ENCODE measurements around the gene CARMIL1. TPM values are rescaled to one million over a fixed set of nuclear protein-coding genes. Genes with fewer than 3 reads are reported as not detected.
"Not testable (repeated sequence)": the region's sequence is repeated elsewhere in the genome, so short reads cannot be mapped to it uniquely, and the experiment has no call there.

Gene CARMIL1
- total RNA-seq, 1 donor from 2014 or later: 37.6 TPM

DNA sequence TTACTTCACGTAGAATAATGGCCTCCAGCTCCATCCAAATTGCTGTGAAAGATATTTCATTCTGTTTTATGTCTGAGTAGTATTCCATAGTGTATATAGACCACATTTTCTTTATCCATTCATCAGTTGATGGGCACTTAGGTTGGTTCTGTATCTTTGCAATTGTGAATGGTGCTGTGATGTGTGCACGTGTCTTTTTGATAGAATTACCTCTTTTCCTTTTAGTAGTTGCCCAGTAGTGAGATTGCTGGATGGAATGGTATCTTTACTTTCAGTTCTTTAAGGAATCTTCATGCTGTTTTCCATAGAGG lies 91.8 kb downstream of the CARMIL1 start:
- no peaks in the 10 kb centered on the region for H3K27me3 ChIP-seq
- no peaks in the 10 kb centered on the region for H3K36me3 ChIP-seq
- H3K27ac ChIP-seq: no peak overlapping the region
- no peak for DNase-seq
- H3K9me3 ChIP-seq: no peaks in the 10 kb centered on the region
- intact Hi-C loops (cut with DNase I): no loop called here
- TF ChIP-seq CTCF (IDR thresholded peaks at IDR 0.05): no peak
- no peak for ATAC-seq
- H3K4me1 ChIP-seq: peaks cover 33% of the 10 kb centered on the region
- H3K4me3 ChIP-seq: no peak overlapping the region

GRCh38 chr6:25375125-25375524 lies 96.0 kb downstream of the CARMIL1 start:
- ATAC-seq (no peak), DNase-seq (no peak)
- H3K4me1 ChIP-seq: peaks cover 4% of the 10 kb centered on the region
- H3K36me3 ChIP-seq: no peaks in the 10 kb centered on the region
- no peak overlapping the region for H3K4me3 ChIP-seq
- no peaks in the 10 kb centered on the region for H3K9me3 ChIP-seq
- no peak for TF ChIP-seq CTCF (IDR thresholded peaks at IDR 0.05)
- intact Hi-C loops (cut with DNase I): no loop called here
- H3K27ac ChIP-seq: no peak overlapping the region
- no peaks in the 10 kb centered on the region for H3K27me3 ChIP-seq

DNA sequence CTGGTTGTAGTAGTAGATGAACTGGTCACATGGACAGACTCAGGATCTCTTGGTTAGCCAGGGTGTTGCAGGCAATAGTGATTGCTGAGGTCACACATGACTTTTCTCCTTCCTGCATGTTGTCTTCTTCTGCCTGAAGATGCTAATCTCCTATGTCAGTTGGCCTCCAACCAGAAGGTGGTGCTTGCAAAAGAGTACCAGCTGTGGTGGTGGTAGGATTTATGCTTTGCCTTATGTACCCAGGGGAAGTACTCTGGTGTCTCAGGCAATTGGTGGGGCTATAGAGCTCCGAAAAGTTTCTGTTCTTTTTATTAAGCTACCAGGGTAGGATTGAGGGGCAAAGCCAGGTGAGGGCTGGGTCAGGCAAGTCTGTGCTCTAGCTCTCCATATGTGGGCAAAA lies 98.5 kb downstream of the CARMIL1 start:
- no peaks in the 10 kb centered on the region for H3K9me3 ChIP-seq
- DNase-seq (no peak), ATAC-seq (no peak)
- no peaks in the 10 kb centered on the region for H3K36me3 ChIP-seq
- H3K27ac ChIP-seq: no peak overlapping the region
- H3K27me3 ChIP-seq: no peaks in the 10 kb centered on the region
- intact Hi-C loops (cut with DNase I): no loop called here
- H3K4me1 ChIP-seq: no peaks in the 10 kb centered on the region
- H3K4me3 ChIP-seq: no peak overlapping the region
- no peak for TF ChIP-seq CTCF (IDR thresholded peaks at IDR 0.05)

- ATAC-seq: no peak
- Histone ChIP-seq H3K27me3 (no peaks in the 10 kb centered on the region), H3K27ac (no peak overlapping the region), H3K9me3 (no peaks in the 10 kb centered on the region), H3K36me3 (no peaks in the 10 kb centered on the region), H3K4me3 (no peak overlapping the region), H3K4me1 (no peaks in the 10 kb centered on the region)
- TF ChIP-seq CTCF (IDR thresholded peaks at IDR 0.05): no peak
- intact Hi-C loops (cut with DNase I): no loop called here
- DNase-seq: no peak
Measured at GRCh38 chr6:25381077-25381476, 101.9 kb downstream of the CARMIL1 start.

DNA sequence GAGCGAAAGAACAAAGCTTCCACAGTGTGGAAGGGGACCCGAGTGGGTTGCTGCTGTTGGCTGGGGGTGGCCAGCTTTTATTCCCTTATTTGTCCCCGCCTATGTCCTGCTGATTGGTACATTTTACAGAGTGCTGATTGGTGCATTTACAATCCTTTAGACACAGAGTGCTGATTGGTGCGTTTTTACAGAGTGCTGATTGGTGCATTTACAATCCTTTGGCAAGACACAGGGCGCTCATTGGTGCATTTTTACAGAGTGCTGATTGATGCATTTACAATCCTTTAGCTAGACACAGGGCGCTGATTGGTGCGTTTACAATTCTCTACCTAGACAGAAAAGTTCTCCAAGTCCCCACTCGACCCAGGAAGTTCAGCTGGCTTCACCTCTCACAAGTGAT lies 103.3 kb downstream of the CARMIL1 start:
- DNase-seq; intact Hi-C loops (cut with DNase I); H3K4me1 ChIP-seq; H3K27ac ChIP-seq; H3K36me3 ChIP-seq; H3K27me3 ChIP-seq; H3K4me3 ChIP-seq; ATAC-seq; H3K9me3 ChIP-seq: not testable (repeated sequence)

DNA sequence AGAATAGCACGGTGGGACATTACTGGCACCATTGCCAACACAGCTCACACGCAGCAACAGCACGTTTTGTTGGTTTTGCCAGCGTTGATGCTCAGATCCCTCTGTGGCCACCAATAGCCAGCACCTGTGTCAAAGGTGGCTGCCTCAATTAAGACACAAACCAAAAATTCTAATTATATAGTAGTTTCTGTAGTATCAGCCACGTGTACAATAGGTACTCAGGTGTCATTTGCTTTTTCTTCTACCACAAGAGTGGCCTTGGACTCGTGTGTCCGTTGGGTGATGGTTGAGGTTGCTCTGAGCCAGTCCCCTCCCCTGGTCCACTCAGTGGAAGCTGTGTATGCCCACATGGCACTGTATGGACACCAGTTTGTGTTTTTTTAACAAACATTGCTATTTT lies 105.1 kb downstream of the CARMIL1 start:
- Histone ChIP-seq H3K4me3 (no peak overlapping the region), H3K36me3 (no peaks in the 10 kb centered on the region), H3K9me3 (no peaks in the 10 kb centered on the region), H3K27me3 (no peaks in the 10 kb centered on the region), H3K27ac (no peak overlapping the region), H3K4me1 (no peaks in the 10 kb centered on the region)
- ATAC-seq (no peak), DNase-seq (no peak)
- TF ChIP-seq CTCF (IDR thresholded peaks at IDR 0.05): no peak
- intact Hi-C loops (cut with DNase I): no loop called here

Measured in upper lobe of right lung (tissue), 1 donor.